Activated naive CD4-positive, alpha-beta T cell treated with Interleukin-2 at 50 U/mL for 16 hours (primary cell): ENCODE measurements around the gene MARCHF7.
"Not testable (repeated sequence)": the region's sequence is repeated elsewhere in the genome, so short reads cannot be mapped to it uniquely, and the experiment has no call there.

Experiments used
- DNase-seq: peaks from one replicate; pipeline ENCODE4 v3.0.0-alpha.2; 2020

The MARCHF7 gene

DNA sequence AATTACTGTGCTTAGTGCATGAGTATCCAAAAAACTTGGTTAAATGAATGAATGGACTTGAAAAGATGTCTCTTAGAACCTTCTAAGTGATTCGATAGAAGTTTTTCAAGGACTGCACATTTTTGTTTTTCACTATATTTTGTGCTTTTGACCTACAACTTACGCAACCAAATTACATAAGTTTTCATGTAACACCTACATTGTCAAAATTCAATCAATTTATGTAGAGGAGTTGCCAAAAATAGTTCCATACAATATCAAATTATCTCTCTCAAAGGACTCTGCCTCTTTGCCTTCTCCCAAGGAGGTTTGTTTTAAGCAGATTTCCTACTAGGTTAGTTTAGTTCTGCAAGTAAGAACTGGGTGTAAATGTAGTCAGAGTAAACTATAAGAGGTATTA, 10.3 kb downstream of the MARCHF7 start:
- DNase-seq = no peak

DNA sequence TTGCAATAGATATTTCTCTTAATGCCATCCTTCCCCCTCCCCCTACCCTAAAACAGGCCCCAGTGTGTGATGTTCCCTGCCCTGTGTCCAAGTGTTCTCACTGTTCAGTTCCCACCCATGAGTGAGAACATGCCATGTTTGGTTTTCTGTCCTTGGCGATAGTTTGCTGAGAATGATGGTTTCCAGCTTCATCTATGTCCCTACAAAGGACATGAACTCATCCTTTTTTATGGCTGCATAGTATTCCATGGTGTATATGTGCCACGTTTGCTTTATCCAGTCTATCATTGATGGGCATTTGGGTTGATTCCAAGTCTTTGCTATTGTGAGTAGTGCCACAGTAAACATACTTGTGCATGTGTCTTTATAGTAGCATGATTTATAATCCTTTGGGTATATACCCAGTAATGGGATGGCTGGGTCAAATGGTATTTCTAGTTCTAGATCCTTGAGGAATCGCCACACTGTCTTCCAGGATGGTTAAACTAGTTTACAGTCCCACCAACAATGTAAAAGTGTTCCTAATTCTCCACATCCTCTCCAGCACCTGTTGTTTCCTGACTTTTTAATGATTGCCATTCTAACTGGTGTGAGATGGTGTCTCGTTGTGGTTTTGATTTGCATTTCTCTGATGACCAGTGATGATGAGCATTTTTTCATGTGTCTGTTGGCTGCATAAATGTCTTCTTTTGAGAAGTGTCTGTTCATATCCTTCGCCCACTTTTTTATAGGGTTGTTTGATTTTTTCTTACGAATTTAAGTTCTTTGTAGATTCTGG, 12.7 kb downstream of the MARCHF7 start:
- DNase-seq = not testable (repeated sequence)

DNA sequence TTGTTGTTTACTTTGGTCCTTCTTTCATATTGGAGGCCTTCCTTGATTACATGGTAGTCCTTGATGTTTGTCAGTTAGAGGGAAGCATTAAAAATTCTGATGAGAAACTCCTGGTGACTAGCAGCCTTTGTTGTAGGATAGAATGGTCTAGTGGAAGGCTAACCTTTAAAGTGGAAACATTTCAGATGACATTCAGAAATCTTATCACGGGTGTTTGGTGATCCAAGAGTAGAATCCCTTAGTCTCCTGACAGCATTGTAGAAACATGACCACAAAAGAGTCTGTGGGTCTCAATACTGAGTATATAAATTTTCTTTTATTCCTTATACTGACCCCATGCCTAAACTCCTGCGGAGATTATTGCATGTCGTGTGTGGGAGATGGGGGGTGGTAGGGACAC, 13.4 kb downstream of the MARCHF7 start:
- DNase-seq = no peak

DNA sequence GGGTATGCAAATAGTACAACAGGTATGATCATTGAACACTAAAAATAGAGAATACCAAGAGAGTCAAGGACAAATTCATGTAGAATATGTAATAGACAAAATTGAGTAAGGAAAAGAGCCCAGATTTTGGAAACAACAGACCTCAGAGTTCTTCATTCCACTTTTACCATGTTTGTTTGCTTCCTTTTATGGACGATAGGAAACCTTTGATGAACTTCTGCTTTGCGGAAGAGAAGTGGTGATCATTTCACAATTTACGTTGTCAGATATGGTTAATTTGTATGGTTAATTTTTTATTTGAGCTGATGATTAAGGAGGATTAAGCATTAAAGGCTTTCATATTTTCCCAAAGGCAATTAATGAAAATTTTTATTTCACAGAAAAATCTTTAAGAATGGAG, 16.3 kb downstream of the MARCHF7 start:
- DNase-seq = no peak

DNA sequence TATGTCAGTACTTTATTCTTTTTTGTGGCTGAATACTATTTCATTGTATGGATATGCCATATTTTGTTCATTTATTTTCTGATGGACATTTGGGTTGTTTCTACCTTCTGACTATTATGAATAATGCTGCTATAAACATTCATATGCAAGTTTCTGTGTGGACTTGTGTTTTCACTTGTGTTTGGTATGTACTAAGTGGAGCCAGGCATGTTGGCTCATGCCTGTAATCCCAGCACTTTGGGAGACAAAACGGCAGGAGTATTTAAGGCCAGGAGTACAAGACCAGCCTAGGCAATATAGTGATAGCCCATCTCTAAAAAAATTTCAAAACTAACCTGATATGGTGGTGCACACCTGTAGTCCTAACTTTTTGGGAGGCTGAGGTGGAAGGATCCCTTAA, 23.3 kb downstream of the MARCHF7 start:
- no peak for DNase-seq

DNA sequence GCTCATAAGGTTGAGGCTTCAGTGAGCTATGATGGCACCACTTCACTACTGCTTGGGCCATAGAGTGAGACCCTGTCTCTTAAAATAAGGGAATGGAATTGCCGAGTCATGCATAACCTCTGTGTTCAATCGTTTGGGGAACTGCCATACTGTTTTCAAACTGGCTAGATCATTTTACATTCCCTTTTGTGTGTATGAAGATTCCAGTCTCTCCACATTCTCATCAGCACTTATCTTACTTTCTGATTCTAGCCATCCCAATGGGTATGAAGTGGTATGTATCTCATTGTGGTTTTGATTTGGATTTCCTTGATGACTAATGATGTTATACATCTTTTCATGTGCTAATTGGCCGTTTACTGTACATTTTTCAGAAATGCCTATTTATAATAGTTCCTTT, 23.7 kb downstream of the MARCHF7 start:
- no peak for DNase-seq

DNA sequence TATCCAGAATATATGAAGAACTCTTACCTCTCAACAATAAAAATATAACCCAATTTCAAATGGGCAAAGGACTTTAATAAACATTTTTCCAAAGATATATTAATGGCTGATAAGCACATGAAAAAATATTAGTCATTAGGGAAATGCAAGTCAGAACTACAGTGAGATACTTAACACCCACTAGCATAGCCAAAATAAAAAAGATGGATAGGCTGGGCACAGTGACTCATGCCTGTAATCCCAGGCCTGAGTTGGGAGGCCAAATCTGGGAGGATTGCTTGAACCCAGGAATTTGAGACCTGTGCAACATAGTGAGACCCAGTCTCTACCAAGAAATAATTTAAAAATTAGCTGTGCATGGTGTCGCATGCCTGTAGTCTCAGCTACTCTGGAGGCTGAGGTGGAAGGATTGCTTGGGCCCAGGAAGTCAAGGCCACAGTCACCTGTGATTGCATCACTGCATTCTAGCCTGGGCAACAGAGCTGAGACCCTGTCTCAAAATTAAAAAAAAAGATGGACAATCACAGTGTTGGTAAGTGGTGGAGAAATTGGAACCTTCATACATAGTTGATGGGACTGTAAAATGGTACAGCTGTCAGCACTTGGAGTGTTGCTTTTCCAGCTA, 25.1 kb downstream of the MARCHF7 start:
- DNase-seq = no peak

DNA sequence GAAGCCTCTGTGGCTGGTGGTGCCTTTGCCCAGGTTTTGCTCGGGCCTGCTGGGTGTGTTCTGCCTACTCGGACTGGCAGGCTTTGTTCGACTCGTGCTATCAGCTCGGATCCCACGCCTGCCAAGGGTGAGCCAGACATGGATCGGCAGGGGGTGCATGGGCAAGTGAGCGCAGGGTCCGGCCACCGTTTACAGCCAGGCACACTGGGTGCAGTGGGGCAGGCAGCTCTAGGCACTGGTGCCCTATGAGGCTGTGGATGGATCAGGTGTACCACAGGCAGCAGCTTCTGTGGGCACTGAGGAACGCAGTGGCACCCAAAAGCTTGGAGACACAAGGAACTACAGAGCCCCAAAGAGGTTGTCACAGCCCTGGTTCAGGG, 25.6 kb downstream of the MARCHF7 start:
- no peak for DNase-seq

DNA sequence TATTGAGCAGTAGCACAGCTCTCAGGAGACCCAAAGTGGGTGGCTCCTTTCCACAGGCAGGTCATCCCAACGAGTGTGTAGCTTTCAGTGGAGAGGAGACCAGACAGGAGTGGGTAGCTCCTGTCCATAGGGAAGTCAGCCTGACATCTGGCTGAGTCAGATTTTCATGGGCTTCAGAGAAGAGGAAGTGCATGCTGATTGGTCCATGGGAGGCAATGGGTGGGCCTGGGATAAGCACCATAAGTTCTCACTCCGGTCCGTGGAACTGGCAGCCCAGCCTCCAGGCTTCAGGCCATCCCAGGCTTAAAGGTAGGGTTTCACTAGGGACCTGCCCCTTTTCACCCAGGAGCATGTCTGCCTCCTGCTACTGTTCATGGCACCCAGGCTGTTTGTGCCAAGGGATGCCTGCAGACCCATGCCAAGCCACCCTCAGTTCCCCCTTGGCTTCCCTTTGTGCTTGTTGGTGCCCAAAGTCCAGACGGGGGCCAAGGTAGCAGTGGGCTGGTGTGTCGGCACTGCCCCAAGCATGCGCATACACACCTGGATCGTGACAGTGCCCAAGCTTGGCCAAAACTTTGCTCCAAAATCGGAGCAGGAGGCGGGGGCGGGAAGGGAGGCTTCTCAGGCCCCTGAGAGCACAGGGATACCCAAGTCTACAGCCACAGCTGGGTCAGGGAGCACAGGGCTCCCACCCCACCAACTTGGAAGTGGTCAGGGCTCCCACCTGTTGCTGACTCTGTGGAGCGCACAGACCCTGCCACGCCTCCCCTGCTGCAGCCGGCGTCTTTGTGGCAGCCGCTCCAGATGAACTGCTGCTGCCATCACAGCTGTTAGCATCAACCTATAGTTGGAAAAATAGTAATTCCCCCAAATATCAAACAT, 26.4 kb downstream of the MARCHF7 start:
- no peak for DNase-seq

DNA sequence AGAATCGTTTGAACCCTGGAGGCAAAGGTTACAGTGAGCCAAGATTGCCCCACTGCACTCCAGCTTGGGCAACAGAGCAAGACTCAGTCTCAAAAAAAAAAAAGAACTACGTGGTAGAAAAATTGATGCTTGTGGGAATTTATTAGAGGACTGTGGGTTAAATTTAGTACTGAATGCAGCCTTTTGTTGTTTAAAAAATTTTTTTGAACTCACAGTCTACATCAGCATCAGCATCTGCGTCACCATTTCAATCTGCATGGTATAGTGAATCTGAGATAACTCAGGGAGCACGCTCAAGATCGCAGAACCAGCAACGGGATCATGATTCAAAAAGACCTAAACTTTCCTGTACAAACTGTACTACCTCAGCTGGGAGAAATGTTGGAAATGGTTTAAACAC, 30.5 kb downstream of the MARCHF7 start:
- no peak for DNase-seq

DNA sequence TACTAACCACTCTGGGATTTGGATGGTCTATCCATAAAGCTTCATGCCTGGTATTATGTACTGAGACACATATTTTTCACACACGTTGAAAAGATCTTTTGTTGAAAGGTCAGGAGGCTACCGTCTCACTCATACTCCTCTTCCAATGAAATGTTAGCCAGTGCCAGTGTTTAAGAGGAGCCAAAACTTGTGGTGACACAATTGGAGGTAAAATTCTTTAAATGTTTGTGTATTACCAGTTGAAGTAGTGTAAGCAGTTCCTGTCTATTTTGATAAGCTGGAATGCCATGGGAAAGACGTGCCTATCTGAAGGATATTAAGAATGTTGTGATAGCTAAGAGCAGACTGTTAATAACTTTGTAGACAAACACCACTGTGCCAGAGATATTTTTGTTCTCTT, 32.1 kb downstream of the MARCHF7 start:
- no peak for DNase-seq

DNA sequence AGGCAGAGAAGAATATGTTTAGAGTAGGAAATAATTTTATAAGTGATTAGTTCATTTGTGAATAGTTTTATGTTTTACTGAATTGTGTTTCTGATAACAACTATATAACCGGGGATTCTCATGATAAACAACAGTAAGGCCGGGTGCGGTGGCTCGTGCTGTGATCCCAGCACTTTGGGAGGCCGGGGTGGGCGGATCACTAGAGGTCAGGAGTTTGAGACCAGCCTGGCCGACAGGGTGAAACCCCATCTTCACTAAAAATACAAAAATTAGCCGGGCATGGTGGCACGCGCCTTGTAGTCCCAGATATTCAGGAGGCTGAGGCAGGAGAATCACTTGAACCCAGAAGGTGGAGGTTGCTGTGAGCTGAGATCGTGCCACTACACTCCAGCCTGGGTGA, 32.9 kb downstream of the MARCHF7 start:
- not testable (repeated sequence) for DNase-seq

DNA sequence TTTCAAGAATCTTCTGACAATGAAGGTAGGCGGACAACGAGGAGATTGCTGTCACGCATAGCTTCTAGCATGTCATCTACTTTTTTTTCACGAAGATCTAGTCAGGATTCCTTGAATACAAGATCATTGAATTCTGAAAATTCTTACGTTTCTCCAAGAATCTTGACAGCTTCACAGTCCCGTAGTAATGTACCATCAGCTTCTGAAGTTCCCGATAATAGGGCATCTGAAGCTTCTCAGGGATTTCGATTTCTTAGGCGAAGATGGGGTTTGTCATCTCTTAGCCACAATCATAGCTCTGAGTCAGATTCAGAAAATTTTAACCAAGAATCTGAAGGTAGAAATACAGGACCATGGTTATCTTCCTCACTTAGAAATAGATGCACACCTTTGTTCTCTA, 35.8 kb downstream of the MARCHF7 start:
- no peak for DNase-seq

DNA sequence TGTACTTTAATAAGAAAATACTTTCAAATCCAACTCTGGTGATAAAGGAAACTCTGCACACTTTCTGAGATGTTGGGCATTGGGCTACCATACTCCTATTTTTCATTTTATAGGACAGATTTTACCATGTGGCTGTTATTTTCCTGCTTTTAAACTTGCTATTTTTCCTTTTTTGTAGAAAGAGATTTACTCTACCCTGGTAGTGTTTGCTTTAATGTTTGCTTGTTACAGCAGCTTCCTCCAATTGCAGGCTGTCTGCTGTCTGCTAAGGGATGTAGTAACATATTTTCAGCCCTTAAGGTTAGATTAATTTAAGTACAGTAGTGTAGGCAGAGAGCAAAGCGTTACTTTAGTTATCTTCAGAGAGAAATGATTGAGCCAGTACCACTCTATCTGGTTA, 38.6 kb downstream of the MARCHF7 start:
- no peak for DNase-seq

DNA sequence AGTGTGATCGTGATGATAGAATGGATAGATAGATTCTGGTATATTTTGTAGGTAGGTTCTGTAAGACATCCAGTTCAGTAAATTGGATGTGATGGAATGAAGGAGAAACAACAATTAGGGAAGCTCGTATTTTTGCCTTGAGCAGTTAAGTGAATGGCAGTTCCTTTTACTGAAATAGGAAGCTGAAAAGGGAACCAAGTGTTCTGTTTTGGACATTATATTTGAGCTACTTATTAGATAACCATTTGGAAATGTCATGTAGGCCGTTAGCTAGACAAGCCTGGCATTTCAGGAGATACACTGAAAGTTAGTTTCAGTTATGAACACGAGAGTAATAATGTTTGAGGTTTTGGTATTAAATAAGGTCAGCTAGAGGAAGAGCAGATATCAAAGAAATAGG, 41.5 kb downstream of the MARCHF7 start:
- no peak for DNase-seq

DNA sequence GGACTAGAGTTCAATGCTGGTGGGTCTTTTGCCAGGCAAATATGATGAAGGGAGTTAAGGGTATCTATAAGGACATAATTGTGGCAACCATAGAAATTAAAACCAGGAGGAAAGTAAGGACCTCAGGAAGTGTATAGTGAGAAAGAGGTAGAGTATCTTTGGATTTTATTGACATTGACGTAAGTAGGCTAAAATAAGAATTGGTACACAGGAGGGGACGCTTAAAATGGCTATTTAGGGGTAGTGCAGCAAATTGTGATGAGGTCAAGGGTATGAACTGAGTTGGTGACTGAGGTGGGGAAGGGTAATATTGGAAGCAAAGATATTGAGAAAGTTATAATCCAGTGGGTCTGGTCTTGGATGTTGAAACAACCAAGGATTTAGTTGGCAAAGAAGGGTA, 42.7 kb downstream of the MARCHF7 start:
- no peak for DNase-seq

DNA sequence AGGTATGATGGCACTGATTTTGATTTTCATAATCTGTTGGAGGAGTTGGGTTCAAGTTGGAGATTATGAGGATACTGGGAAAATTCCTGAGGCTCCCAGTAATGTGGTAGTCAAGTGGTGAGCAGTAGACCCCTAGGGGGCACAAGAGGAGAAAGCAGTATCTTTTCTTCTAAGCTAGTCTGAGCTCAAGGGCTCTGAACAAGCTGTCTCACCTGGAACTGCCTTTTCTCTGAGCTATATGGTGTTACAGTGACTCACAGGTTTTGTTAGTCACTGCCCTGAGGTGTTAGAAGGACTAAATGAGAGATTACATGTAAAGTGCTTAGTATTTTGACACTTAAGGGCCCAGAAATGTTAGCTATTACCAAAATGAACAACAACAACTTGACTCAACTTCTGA, 43.5 kb downstream of the MARCHF7 start:
- DNase-seq = no peak

DNA sequence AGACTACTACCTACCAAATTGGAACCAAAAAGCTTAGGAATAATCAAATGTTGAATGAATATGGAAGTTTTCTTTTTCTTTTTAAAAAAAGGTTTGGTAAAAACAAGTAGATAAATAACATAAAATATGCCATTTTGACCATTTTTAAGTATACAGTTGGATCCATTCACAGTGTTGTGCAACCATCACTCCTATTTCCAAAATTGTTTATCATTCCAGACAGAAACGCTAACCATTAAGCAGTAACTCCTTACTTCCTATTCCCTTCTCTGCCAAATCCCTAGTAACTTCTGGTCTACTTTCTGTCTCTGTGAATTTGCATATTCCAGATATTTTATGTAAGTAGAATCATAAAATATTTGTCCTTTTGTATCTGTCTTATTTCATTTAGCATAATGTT, 45.9 kb downstream of the MARCHF7 start:
- DNase-seq = no peak

DNA sequence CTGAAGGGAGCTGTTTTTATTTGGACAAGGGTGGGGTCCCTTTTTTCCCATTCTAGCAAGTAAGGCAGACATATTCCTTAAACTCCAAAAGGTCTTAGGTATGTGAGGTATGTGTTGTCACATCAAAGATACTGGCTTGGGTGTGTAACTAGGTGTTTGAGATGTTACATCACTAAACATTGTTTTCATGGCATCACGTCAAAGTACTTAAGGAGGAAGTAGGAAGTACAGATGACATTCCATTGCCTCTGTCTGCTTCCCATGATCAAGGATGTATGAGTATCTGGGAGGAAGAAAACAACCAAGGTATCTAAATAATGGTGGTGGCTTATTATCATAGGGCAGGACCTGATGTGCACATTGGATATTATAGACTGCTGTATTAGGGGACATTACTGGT, 46.4 kb downstream of the MARCHF7 start:
- no peak for DNase-seq

DNA sequence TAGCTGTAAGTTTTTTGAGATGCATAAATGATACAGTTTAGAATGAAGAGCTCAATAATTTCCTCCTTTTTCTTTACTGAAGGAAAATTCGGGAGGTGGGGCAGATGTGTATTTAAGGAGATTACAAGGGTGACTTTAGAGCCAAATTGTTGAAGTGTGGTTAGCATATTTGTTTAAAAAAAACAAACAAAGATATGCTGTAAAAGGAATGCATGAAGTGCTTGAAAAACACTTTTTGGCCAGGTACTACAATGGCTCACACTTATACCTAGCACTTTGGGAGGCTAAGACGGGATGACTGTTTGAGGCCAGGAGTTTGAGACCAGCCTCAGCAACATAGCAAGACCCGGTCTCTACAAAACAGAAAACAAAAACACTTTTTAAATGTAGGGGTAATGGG, 47.3 kb downstream of the MARCHF7 start:
- DNase-seq = no peak

DNA sequence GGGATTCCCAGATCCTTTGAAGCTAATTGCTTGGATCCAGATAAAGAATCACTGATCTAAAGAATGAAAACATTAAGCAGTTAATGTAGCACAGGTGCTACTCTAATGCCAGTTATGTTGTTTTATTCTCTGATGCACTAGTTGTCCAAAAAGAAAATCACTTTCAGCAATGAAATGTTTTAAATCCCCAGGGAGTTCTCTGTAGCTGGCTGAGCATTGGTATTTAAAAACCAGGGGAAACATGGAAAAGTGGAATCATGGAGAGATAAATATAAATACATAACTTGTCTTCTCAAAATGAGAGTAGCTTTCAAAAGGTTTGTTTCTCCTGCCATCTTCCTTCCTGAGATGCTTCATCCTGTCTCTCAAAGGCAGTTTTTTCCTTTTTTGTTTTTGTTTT, 48.0 kb downstream of the MARCHF7 start:
- no peak for DNase-seq

DNA sequence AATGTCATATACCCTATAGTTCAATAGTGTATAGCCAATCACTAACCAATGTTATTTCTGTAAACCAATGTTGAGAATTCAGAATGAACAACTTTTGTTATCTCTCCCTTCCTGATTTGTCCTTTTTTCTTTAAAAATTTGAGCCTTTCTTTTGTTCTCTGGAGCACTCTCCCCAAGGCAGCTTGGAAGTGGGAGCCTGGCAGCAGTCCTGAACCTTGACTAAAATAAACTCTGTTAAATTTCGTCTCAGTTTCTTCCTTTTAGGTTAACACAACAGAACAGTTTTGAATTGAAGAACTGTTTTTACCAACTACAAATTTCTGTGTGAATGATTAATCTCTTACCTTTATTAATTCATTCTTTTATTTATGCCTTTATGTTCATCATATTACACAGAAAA, 49.8 kb downstream of the MARCHF7 start:
- no peak for DNase-seq
